Endometrium (tissue), 2 donors: ENCODE data around the gene SNAP25.
A peak's percentile ranks its signal among the peaks of the same experiment; 100 is the strongest.

ENCODE experiments used
- FAIRE-seq: peaks from 2 replicates; lab custom pipeline; 2012; peaks lifted over from hg19 to GRCh38; lab: Jason Lieb, UNC
- donor health status: control.
- donor health status: control.

SNAP25 gene

GRCh38 chr20:10332656-10333415 lies 114.2 kb downstream of the SNAP25 start:
- no peak for FAIRE-seq

DNA sequence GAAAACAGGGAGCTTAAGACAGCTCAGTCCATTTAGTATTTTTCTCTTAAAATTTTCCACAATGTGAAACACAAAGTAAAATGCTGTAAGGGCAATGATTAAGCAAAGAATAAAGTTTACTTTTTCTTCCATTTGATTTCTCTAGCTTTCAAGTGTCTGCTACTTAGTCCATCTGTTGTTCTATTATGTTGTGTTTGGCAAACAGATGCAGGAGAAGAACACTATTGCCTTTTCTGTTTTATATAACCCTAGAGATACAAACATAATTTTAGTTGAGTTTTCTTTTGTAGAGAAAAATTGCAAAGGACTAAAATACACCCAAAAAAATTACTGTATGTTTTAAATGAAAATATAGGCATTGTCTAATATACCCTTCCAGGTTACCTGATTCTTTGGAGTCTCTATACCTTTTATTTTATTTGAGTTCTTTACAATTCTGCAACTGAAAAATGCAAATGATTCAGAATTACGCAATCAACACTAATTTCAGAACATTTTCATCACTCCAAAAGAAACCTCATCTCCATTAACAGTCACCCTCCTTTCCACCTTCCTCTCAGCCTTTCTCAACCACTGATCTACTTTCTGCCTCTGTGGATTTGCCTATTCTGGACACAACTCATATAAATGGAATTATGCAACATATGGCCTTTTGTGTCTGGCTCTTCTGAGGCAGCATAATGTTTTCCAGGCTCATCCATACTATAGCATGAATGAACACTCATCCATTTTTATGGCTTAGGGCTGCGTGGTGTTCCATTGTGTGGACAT lies 118.5 kb downstream of the SNAP25 start:
- FAIRE-seq: no peak

GRCh38 chr20:10338426-10339180 lies 120.0 kb downstream of the SNAP25 start:
- no peak for FAIRE-seq

DNA sequence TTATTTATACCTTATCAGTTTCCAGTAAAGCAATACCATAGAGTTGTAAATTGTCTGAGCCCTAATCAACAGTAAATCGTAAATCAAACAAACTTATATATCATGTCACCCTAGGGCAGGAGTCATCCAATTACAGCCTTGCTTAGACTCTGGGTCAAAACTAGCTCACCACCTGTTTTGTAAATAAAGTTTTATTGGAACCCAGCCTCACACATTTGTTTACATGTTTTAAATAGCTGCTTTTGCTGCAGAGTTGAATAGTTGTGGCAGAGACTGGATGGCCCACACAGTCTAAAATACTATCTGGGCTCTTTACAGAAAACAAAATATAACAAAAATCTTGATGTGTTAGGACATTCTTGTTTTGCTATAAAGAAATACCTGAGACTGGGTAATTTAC lies 121.0 kb downstream of the SNAP25 start:
- FAIRE-seq: no peak

GRCh38 chr20:10342152-10342551 lies 123.5 kb downstream of the SNAP25 start:
- no peak for FAIRE-seq

- FAIRE-seq: no peak
These were observed 126.3 kb downstream of the SNAP25 start for GRCh38 chr20:10344953-10345352.

- FAIRE-seq: no peak
These were observed 128.7 kb downstream of the SNAP25 start for GRCh38 chr20:10347086-10347880.

GRCh38 chr20:10349118-10349517 lies 130.5 kb downstream of the SNAP25 start:
- FAIRE-seq: no peak

DNA sequence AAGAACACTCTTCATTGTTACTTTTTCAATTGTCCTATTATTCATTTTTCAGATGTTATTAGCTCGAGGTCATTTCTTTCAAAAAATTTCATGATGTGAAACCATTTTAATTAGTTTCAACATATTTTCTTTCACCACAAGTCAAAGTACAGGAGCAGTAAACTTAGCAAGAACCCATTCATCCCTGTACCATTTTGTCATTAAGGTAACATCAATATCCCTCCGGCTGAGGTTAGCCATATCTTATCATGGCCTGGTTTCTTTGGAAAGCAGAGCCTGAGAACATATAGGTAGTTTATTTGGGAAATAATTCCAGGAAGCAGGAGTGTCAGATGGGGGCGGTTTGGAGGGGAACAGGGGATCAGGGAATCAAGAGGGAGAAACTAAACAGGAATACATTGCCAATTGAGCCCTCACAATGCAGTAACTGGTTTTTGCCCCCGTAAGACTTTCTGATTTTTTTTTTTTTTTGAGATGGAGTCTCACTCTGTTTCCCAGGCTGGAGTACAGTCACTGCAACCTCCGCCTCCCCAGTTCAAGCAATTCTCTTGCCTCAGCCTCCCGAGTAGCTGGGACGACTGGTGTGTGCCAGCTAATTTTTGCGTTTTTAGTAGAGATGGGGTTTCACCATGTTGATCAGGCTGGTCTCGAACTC lies 131.7 kb downstream of the SNAP25 start:
- no peak for FAIRE-seq

- FAIRE-seq: peak; percentile 81
These were observed 134.5 kb downstream of the SNAP25 start for GRCh38 chr20:10352934-10353824.

GRCh38 chr20:10356628-10357027 lies 138.0 kb downstream of the SNAP25 start:
- no peak for FAIRE-seq
